NCI-H82 treated with DMSO at 0.1 percent for 48 hours (cell line): Measurements from ENCODE around the gene SERINC3.

Experiments
- DNase-seq: peaks from one replicate; lab custom pipeline; 2025; ENCODE audit not compliant: unreplicated experiment; lab: John Stamatoyannopoulos, UW

The SERINC3 gene

DNA sequence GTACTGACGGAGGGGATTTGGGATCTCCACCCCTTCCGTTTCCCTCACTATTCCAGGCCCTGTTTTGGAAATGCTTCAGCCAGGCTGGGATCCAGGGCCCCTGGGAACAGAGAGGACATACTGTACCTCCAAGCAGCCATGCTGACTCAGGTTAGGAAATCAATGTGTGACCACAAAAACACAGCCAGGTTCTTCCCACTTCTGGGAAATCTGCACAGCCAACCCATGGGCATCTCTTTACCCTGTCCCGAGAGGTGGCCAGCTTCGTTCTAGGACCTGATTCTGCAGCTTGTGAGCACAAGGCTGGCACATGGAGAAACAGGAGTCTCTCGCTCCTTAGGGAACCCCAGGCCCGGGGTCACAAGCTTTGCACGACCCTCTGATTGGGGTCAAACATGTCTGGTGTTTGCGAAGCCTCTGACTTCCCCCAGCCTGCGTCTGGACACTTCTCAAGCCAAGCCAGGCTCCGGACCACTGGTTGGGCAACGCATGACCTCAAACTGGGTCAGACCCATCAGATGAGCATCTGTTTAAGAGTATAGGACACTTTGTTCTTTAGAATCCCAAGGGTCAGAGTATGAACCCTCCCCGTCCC lies 54.5 kb downstream of the SERINC3 start:
- no peak for DNase-seq

DNA sequence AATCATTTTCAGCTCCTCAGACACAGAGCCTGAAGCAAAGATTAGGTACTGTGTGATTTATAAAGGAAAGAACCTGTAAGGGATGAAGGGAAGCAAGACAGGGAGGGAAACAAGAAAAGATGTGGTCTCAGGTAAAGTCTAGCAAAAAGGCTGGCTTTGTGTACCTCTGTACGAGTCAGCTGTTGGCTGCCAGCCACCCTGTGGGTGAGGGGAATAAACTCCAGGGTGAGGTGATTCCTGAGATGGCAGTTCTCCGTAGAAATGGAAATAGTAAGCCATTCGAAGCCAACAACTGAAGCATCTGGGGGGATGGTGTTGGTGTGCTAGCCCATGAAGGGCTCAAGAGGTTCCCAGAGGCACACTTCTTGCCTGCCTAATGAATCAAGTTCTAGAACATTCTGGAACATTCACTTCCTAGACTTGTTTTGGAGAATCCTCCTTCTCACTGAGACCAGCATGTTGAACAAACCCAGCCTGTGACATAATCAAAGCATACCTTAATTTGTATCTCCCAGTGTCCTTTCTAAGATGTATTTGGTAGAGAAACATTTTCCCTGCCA lies 56.8 kb downstream of the SERINC3 start:
- no peak for DNase-seq

DNA sequence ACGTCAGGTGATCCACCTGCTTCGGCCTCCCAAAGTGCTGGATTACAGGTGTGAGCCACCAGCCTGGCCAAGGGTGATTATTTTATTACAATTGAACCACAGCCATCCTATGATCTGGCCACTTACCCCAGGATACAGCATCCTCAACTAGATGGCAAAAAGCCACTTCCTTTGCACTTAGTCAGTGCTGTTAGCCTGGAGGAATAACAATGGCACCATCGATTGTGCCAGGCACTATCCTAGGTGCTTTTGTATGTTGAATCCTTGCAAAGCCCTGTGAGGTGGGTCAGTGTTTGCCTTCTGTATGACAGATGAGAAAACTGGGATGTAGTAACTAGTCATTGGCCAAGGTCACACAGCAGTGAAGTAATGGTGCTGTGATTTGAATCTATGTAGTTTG lies 57.4 kb downstream of the SERINC3 start:
- no peak for DNase-seq

DNA sequence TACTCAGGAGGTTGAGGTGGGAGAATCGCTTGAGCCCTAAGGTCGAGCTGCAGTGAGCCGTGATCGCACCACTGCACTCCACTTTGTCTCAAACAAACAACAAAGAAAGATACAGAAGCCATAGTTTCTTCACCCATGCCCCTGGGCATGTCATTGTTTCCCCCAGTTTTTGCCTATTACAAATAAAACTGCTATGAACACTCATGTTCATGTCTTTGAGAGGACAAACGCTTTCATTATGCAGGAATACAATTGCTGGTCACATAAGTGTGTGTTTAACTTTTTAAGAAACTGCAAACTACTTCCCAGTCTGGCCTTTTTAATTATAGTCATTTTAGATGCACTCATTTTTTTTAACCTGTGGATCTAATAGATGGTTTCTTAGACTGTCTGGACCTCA lies 58.4 kb downstream of the SERINC3 start:
- no peak for DNase-seq

DNA sequence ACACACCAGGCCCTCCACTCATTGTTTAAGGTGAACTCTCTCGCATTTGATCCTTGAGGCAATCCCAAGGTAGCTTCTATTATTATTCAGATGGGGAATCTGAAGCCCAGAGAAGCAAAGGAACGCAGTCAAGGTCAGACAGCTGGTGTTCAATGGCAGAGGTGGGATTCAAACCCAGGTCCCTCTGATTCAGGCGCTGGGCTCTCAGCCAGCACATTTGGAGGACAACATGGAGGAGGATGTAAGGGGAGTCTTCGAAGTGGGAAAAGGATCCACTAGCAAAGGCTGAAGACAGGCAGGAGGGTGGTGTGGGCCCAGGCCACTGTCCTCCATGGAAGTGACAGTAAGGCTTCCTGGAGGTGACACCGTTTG lies 60.1 kb downstream of the SERINC3 start:
- DNase-seq = no peak

DNA sequence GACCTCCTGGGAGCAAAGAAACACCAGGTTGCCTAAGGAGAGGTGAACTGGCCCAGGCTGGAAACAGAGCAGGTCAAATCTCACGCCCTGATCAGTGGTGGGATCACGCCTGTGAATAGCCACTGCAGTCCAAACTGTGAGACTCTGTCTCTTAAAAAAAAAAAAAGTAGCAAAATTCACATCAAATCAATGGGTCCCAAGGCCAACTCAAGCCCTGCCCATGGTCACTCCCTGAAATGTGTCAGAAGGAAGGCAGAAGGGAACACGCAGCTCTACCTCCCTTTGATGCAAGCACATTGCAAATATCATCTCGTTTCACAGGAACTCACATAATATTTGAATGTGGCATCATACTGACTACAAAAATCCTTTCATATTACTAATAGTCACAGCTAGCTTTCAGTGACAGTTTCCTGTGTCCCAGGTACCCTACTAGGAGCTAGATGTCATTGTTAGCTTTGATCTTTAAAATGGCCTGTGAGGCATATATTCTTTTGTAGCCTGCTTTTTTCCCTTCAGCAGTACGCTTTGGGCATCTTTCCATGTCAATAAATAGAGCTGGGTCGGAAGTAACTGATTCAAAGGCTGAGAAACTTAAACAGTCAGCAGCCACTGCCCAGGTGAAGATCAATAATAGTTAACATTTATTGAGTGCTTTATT lies 60.6 kb downstream of the SERINC3 start:
- DNase-seq = no peak

DNA sequence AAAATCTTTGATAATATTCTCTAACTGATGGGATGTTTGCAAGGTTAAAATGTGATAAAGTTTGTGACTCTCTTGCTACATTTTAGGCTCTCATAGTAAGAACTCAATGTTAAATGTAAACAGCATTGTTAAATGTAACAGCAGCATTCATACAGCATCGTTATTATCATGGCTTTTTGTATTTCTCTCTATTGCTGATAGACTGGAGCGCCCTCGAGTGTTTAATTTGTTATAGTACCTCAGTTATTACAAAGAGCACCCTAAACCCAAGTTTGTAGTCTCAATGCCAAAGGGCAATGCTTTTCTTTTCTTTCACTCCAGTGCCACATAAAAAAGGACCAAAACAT lies 61.1 kb downstream of the SERINC3 start:
- DNase-seq = no peak

DNA sequence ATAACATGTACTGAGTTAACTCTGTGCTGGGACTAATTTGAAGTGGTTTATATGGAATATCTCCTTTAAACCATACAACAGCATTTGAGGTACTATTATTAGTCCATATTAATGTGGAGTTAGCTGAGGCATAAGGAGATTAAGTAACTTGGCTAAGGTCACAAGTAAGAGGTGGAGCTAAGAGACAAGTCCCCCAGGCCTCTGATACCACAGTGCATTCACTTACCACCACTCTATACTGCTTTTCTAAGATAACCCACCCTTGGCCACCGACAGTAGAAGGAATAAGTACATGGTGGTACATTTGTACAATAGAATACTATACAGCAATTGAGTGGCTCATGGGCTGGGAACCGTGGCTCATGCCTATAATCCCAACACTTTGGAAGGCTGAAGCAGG lies 62.6 kb downstream of the SERINC3 start:
- DNase-seq = no peak

DNA sequence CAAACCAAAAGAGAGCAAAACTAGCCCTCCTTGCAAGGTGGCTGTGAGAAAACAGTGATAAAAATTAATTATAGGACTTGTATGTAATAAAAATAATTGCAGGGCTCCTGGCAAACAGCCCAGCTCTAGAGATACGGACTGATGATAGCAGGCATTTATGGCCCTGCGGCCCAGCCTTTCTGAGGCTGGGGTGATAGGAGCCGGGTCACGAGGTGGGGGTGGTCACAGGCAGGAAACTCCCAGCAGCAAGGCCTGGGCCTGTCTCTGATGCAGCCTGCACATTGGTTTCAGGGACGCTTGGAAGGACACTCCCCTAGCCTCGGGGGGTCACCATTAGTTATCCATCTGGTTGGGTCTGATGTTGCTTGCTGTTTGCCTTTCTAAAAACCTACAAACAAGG lies 64.9 kb downstream of the SERINC3 start:
- no peak for DNase-seq

DNA sequence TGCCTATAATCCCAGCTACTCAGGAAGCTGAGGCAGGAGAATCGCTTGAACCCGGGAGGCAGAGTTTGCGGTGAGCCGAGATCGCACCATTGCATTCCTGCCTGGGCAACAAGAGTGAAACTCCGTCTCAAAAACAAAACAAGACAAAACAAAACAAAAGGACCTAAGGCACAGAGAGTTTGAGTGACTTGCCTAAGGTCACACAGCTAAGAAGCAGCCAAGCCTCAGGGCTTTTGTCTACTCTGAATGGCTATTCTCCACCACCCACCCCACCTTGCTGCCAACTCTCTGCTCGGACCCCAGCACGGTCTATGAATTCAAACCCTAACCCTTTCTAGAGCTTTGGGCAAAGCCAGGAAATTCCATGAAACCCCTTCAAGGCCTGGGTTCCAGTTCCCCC lies 65.3 kb downstream of the SERINC3 start:
- no peak for DNase-seq

DNA sequence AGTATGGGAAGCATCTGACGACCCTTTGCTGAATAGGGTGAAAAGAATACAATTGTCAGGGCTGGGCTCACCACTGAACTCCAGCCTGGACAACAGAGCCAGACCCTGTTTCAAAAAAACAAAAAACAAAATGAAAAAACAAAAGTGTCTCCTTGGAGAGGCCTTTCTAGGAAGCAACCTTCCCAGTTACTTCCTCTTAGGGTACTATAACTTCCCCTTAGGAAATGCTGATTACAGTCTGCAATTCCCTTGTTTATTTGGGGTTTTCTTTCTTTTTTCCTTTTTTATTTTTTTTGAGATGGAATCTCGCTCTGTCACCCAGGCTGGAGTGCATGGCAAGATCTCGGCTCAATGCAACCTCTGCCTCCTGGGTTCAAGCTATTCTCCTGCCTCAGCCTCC lies 66.7 kb downstream of the SERINC3 start:
- no peak for DNase-seq

DNA sequence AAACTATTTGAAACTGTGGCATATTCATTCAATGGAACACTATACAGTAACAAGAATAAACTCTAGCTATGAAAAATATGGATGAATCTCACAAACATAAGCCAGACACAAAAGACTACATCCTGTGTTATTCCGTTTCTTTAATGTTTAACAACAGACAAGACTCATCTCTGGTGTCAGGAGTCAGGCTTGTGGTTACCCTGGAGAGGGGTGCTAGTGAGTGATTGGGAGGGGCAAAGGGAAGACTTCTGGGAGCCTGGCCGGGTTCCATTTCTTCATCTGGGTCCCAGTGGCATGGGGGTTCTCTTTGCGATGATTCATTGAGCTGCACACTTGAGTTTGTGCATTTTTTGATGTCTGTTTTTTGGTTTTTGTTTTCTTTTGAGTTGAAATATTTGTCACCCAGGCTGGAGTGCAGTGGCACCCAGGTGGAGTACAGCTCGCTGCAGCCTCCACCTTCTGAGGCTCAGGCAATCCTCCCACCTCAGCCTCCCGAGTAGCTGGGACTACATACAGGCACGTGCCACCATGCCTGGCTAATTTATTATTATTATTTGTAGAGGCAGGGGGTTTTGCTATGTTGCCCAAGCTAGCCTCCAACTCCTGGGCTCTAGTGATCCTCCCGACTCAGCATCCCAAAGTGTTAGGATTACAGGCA lies 67.4 kb downstream of the SERINC3 start:
- no peak for DNase-seq

DNA sequence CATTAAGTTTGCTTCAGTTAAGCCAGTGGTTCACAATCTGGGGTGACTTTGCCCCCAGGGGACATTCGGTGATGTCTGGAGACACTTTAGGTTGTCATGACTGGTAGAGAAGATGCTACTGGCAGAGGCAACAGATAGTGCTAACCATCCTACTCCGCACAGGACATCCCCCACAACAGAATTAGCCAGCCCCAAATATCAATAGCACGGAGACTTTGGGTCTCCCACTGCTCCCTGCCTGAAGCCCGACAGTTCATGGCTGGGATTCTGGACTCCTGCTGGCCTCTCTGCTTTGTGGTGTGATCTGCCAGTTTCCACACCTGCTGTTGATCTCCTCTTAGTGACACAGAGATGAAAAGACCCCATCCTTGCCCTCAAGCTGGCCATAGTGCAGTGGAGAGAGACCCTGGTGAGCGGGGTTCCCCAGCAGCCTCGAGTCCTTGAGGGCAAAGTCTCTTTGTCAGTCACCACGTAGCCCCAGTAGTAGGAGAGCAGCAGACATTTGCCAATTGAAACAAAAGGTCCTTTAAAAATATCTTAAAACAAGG lies 70.9 kb downstream of the SERINC3 start:
- DNase-seq = no peak

DNA sequence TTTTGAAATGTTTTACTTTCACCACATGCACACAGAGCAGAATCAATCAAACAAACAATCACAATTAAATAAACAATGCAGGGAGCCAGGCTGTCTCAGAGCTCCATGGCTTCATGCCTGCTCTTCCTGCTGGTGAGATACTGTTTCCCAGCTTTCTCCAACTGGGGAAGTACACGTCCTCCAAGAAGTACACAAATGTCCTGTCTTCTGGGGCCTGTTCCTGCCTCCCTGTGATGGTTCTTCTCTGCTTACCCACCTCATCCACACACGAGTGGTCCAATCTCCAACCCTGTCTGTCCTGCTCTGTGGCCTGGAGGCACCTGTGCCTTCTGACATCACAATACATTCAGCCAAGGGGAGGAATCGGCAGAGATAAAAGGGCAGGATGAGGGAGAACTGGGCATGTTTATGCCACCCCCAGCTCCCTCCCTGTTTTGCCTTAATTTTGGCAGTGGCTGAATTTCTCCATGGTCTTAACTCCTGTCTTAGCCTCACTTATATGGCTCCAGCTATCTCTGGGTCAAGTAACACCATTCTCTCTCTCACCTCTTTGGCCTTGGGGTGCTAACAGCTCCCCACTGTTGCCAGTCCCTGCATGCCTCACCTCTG lies 71.5 kb downstream of the SERINC3 start:
- DNase-seq = no peak

DNA sequence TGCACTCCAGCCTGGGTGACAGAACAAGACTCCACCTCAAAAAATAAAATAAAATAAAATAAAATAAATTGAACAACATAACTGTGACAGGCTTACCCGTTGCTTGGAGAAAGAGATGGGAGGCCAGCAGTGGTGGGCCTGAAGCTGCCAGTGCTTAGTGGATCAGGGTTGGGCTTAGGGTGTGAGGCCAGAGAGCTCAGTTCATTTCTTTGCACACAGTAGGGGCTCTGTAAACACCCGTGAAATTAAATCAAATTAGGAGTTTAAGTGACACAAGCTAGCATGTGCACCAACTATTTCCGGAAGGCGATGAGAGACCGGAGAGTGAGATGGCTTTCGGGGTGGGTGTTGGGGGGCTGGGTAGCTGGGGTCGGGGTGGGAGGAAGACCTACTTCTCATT lies 72.0 kb downstream of the SERINC3 start:
- DNase-seq = no peak

DNA sequence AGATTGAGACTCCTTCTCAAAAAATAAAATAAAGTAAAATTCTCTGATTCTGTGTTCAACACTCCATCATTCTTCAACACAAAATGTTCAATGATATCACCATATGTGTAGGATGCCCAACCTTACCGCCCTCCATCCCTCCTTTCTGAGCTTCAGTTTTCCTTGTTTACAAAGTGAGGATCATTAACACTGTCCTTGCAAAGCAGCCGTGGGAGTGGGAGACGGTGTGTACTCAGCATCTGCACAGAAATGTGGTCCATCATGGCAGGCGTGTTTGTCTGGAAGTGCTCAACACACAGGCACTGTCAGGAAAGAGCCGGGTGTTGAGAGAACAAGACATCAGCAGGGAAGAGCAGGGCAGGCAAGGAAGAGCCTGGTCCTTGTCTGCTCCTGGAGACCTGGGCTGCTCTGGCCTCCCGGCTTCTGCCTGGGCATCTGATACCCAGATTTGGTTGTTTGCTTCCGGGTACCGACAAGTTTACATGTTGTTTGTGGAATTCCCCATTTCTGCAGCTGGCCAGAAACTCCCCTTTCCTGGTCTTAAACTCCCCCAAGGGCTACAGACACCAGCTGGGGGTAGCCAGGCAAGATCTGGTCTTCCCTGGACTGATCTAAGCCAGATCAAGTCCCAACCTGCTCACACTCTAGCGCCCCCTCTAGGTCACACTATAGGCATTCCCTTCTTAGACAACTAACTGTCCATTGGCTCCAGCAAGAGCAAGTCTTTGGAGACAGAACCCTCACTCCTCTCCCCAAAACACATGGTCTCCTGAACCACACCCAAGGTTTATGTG lies 72.9 kb downstream of the SERINC3 start:
- peak; percentile 23 for DNase-seq

DNA sequence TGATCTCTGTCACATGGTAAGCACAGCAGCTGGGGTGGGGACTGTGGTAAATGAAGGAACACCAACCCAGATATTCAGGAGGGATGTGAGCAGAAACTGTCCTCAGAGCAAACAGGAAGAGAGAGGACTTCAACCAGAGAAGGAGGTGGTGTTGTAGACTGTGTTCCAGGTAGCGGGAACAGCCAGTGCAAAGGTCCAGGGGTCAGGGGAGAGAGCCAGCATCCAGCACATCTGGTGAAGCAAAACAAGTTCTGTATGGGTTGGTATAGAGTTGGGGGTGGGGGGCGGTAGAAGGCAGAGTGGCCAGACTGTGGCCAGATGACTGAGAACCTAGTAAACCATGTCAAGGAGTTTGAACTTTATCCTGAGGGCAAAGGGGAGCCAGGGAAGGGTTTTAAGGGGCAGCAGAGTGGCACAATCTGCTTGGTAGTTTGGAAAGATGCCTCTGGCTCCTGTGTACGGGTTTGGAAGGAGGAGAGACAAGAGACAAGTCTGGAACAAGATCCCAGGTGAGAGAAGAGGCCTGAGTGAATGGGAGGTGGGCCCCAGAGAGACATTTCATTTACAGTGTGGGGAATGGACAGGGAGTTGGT lies 73.9 kb downstream of the SERINC3 start:
- no peak for DNase-seq
